ENCODE results near the gene LGMN. TPM values are rescaled to one million over a fixed set of nuclear protein-coding genes. Genes with fewer than 3 reads are reported as not detected.
"Not testable (repeated sequence)": the region's sequence is repeated elsewhere in the genome, so short reads cannot be mapped to it uniquely, and the experiment has no call there.

LGMN gene
- total RNA-seq, 6 experiments from 2014 or later = 37.0 to 57.3 (median 43.3) TPM

DNA sequence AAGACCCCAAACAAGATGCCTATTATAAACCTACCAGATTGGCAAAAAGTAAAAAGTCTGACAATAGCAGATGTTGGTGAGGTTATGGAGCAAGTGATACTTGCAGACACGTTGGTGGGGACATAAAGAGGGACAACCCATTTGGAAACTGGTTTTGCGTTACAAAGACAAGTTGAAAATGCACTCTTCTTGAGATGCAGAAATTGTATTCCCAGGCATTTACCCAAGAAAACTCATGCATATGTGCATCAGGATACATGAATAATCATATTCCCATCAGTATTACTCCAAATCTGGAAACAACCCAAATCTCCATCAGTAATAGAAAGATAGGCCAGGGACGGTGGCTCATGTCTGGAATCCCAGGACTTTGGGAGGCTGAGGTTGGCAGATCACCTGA is 32.9 kb upstream of the LGMN start:
- H3K4me1 Mint-ChIP-seq (ENCODE audit: low read depth) = peaks cover 36% of the 10 kb centered on the region
- peaks cover 4% of the 10 kb centered on the region for H3K9me3 Mint-ChIP-seq
- H3K36me3 Mint-ChIP-seq (ENCODE audit: low read depth) = peaks cover 4% of the 10 kb centered on the region
- H3K27me3 Mint-ChIP-seq (ENCODE audit: insufficient read depth) = peaks cover 2% of the 10 kb centered on the region; the same call in 1 of the 2 replicates
- no peak for DNase-seq
- TF ChIP-seq, protein P1, sequence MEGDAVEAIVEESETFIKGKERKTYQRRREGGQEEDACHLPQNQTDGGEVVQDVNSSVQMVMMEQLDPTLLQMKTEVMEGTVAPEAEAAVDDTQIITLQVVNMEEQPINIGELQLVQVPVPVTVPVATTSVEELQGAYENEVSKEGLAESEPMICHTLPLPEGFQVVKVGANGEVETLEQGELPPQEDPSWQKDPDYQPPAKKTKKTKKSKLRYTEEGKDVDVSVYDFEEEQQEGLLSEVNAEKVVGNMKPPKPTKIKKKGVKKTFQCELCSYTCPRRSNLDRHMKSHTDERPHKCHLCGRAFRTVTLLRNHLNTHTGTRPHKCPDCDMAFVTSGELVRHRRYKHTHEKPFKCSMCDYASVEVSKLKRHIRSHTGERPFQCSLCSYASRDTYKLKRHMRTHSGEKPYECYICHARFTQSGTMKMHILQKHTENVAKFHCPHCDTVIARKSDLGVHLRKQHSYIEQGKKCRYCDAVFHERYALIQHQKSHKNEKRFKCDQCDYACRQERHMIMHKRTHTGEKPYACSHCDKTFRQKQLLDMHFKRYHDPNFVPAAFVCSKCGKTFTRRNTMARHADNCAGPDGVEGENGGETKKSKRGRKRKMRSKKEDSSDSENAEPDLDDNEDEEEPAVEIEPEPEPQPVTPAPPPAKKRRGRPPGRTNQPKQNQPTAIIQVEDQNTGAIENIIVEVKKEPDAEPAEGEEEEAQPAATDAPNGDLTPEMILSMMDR (IDR thresholded peaks at IDR 0.05) = no peak
- H3K4me3 Mint-ChIP-seq = no peak overlapping the region
- H3K27ac Mint-ChIP-seq = no peak overlapping the region

DNA sequence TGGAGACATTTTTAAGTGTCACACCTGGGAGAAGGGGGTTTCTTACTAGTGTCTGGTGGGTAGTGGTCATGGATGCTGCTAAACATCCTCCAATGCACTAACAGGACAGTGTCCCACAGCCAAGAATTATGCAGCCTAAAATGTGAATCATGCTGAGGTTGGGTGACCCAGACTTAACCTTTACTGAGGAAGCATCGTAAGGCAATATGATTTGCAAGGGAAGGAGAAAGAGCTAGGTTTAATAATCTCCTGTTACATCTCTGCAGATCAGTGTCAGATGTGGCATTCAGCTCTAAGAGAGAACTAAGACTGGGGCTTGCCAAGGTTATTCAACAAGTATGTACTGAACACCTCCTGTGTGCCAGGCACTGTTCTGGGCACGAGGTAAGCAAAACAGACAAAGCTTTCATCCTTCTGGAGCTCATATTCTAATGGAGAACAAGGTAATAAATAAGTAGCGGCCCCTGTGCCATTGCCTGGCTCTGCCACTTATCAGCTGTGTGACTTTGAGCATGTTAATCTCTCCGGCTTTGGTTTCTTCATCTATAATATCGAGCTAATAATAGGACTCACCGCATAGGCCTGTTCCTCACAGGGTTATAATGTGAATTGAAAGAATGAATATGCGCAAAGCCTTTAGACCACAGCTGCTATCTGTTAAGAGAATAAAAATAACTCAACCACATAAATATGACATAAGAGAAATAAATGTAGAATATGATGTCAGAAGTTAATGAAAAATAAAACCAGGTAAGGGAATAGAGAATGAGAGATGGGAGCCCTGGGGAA is 32.2 kb upstream of the LGMN start:
- H3K9me3 Mint-ChIP-seq = no peaks in the 10 kb centered on the region
- DNase-seq = peak; percentile 38
- peaks cover 2% of the 10 kb centered on the region; the same call in 1 of the 2 replicates for H3K27me3 Mint-ChIP-seq (ENCODE audit: insufficient read depth)
- H3K4me3 Mint-ChIP-seq = no peak overlapping the region
- H3K4me1 Mint-ChIP-seq (ENCODE audit: low read depth) = peaks cover 29% of the 10 kb centered on the region
- TF ChIP-seq, protein P1 (IDR thresholded peaks at IDR 0.05) = peak; percentile 11; the same call in 1 of the 2 replicates
- no peak overlapping the region for H3K27ac Mint-ChIP-seq
- no peaks in the 10 kb centered on the region for H3K36me3 Mint-ChIP-seq (ENCODE audit: low read depth)

DNA sequence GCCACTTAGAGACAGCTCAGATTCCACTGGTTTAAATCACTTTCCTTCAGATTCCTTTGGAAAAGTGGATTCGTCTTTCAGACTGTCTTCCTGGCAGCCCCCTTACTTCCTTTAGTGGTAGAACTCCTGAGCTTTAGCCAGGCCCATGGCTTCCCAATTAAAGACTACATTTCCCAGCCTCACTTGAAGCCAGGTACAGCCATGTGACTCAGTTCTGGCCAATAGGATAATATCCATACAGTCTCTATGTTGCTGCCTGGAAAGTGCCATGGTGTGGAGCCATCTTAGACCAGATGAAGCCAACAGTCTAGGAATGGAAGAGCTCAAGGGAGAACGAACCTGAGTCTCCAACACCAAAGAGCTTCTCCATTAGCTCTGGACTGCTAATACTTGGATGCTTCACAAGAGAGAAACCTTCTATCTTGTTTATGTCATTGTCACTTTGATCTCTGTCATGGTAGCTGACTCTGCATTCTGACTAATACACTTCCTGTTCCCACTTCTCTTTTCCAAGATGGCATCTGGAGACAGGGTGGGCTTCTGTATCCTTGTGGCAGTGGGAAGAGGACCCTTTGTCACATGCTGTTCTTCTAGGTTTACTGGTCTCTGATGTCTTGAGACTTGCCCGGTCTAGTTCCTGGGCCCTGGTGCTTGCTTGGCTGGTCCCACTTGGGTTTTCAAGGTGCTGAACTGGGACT is 30.6 kb upstream of the LGMN start:
- H3K27ac Mint-ChIP-seq; H3K4me3 Mint-ChIP-seq; DNase-seq; H3K27me3 Mint-ChIP-seq (ENCODE audit: insufficient read depth); H3K9me3 Mint-ChIP-seq; H3K36me3 Mint-ChIP-seq (ENCODE audit: low read depth): not testable (repeated sequence)
- H3K4me1 Mint-ChIP-seq (ENCODE audit: low read depth) = peaks cover 17% of the 10 kb centered on the region

DNA sequence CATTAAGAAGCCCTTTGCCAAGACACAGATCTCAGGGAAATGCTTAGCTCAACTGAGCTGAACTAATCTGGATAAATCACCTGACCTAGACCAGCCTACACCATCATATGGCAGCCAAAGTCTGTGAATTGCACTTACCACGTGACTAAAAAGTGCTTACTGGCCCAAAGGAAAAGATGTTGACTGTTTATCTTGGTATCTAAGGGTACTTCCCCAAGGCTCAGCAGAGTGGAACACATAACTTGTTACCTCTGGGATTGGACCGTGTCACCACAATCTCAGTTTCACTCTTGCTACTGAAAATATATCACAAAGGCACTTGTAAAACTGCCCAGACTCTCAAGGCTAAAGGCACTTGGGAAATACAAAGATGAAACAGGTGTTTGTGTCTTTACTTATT is 26.9 kb upstream of the LGMN start:
- H3K4me3 Mint-ChIP-seq; H3K27me3 Mint-ChIP-seq (ENCODE audit: insufficient read depth); H3K4me1 Mint-ChIP-seq (ENCODE audit: low read depth); H3K9me3 Mint-ChIP-seq; H3K27ac Mint-ChIP-seq; H3K36me3 Mint-ChIP-seq (ENCODE audit: low read depth); DNase-seq: not testable (repeated sequence)

DNA sequence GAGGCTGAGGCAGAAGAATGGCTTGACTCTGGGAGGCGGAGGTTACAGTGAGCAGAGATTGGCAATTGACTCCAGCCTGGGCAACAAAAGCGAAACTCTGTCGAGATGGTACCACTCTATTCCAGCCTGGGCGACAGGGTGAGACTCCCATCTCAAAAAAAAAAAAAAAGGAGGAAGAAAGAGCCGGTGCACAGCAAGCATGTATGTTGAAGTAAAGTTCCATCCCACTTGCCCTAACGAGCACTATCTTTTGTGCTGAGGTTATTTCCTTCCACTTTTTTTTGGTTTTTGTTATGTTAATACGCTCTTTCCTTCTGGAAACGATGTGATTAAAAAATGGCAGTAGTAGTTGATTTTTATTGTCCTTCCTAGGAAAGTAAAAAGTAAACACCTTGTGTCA is 26.1 kb upstream of the LGMN start:
- Mint-ChIP-seq H3K4me1 (ENCODE audit: low read depth) (no peaks in the 10 kb centered on the region), H3K27me3 (ENCODE audit: insufficient read depth) (peaks cover 15% of the 10 kb centered on the region), H3K4me3 (no peak overlapping the region), H3K27ac (no peak overlapping the region), H3K36me3 (ENCODE audit: low read depth) (no peaks in the 10 kb centered on the region), H3K9me3 (no peaks in the 10 kb centered on the region)
- TF ChIP-seq, protein P1 (IDR thresholded peaks at IDR 0.05) = no peak
- DNase-seq = no peak

DNA sequence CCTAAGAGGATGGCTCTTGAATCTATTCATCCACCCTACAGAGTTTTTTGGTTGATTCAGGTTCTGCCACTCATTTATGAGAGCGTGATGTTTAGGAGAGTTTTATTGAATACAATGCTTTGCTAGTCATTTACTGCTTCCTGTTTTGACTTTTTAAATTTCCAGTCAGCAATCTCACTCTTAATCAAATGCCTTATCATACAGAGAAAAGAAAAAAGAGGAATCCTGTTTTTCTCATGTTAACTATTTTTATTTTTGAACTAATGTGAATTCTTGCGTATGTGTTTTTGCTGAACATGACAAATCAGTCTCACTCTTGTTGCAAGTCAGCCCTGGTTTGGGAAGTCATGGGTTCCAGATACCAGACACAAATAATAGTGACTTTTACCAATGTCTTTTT is 22.1 kb upstream of the LGMN start:
- Mint-ChIP-seq H3K27ac (no peak overlapping the region), H3K36me3 (ENCODE audit: low read depth) (no peaks in the 10 kb centered on the region), H3K4me3 (no peak overlapping the region), H3K4me1 (ENCODE audit: low read depth) (no peaks in the 10 kb centered on the region), H3K27me3 (ENCODE audit: insufficient read depth) (peaks cover 27% of the 10 kb centered on the region), H3K9me3 (no peaks in the 10 kb centered on the region)
- no peak for DNase-seq
- TF ChIP-seq, protein P1 (IDR thresholded peaks at IDR 0.05) = no peak

All from HFFc6 (cell line).